Measurements from ENCODE around the gene LRRC26.
"Not testable (repeated sequence)": the region's sequence is repeated elsewhere in the genome, so short reads cannot be mapped to it uniquely, and the experiment has no call there.

LRRC26 gene

DNA sequence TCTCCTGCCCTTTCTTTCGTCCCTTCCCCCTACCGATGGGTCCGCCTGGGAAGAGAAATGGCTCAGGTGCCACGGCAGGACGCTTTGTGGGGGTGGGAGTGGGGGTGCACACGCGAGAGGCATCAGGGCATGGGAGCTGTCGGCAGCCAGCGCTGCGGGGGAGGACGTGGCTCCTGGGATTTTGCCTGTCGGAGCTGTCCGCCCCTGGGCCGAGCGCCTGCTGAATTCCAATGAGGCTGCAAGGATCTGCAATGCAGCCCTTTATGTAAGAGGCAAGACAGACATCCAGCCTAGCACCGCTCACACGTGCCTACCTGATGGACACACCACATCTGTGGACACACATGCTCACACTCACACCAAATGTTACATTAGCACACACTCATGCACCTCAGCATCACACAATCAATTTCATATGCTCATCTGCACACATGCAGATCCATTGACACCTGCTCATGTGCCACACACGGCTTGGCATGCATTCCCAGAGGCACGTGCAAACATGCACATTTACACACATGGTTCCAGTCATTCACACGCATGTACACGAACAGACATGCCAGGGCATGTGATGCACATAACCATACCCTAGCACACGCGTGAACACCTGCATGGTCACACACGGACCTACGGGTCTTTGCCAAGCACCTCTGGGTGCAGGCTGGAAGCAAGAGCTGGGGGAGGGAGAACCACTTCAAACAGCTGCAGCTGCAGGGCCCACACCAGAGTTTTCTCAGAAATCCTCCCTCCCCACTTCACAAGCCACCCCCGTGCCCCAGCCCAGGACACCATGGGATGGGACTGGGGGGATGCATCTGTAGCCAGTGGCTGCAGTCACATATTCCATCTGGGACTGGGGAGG lies 29.5 kb downstream of the LRRC26 start:
- in situ Hi-C loops (cut with HindIII; ENCODE audit: low sequenced_read_pairs): no loop called here

DNA sequence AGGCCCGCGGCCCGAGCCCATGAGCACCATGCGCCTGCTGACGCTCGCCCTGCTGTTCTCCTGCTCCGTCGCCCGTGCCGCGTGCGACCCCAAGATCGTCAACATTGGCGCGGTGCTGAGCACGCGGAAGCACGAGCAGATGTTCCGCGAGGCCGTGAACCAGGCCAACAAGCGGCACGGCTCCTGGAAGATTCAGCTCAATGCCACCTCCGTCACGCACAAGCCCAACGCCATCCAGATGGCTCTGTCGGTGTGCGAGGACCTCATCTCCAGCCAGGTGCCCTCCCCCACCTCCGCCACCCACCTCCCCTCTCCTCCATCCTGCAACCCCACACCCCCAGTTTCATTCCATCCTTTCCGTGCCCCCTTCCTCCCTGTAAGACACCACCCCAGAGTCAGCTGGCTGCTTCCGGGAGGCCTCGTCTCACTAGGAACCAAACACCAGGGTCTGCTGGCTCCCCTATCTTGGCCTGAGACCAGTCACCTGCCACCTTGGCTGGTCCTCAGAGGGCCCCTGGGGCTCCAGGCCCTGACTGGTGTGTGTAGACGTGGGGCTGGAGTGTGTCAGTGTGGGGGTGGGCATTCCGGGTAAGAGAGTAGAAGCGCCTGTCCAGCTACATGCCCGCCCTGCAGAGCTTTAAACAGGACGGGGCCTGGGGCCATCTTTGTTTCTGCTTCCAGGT lies 30.2 kb downstream of the LRRC26 start:
- in situ Hi-C loops (cut with HindIII; ENCODE audit: low sequenced_read_pairs): loop anchor here (5.0 kb wide), 1 partner anchor 33 kb away; the partner anchor contains the start of genes LRRC26 and TMEM210

DNA sequence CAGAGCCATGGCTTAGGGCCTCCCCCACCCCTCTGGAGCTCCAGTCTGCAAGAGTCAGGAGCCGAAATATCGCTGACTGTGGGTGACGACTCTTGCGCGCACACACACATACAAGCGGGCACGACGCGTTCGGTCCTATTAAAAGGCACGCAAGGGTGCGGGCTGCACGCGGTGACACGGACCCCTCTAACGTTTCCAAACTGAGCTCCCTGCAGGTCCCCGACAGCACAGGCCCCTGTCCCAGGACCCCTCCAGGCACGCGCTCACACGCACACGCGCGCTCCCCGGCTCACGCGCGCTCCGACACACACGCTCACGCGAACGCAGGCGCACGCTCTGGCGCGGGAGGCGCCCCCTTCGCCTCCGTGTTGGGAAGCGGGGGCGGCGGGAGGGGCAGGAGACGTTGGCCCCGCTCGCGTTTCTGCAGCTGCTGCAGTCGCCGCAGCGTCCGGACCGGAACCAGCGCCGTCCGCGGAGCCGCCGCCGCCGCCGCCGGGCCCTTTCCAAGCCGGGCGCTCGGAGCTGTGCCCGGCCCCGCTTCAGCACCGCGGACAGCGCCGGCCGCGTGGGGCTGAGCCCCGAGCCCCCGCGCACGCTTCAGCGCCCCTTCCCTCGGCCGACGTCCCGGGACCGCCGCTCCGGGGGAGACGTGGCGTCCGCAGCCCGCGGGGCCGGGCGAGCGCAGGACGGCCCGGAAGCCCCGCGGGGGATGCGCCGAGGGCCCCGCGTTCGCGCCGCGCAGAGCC lies 31.0 kb downstream of the LRRC26 start, which contains the start of gene GRIN1:
Gene GRIN1, plus strand, starts transcription at position 433 of the 746 bp plus-strand sequence. CDS start 333 bp downstream, outside the sequence.
- in situ Hi-C loops (cut with HindIII; ENCODE audit: low sequenced_read_pairs): loop anchor here (5.0 kb wide), 1 partner anchor 33 kb away; the partner anchor contains the start of genes LRRC26 and TMEM210

DNA sequence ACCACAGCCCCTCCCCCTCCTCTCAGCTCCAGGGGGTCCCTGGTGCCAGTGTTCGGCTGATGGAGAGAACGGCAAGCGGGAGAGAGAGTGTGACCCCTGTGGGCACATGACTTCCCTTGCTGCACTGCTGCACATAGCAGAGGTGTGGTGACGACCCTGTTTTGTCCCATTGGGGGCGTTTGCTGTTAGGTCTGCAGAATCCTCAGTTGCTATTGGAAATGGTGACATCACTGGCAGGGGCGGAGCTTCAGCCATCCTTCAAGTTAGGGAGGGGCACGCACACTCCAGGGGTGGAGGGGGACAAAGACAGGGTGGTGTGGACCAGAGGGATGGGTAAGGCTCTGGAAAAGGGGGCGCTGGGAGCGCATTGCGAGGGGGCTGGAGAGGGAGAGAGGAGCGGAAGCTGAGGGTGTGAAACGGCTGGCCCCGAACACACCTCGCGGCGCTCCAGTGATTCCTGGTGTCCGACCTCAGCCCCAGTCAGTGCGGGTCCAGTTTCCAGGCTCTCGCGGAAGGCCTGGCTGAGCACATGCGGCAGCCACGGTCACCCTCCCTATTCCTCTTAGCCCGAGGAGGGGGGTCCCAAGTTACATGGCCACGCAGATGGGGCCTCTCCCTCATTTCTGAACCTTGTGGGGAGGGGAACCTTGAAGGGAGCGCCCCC lies 31.7 kb downstream of the LRRC26 start:
- in situ Hi-C loops (cut with HindIII; ENCODE audit: low sequenced_read_pairs): loop anchor here (5.0 kb wide), 1 partner anchor 34 kb away; the partner anchor contains the start of genes LRRC26 and TMEM210

DNA sequence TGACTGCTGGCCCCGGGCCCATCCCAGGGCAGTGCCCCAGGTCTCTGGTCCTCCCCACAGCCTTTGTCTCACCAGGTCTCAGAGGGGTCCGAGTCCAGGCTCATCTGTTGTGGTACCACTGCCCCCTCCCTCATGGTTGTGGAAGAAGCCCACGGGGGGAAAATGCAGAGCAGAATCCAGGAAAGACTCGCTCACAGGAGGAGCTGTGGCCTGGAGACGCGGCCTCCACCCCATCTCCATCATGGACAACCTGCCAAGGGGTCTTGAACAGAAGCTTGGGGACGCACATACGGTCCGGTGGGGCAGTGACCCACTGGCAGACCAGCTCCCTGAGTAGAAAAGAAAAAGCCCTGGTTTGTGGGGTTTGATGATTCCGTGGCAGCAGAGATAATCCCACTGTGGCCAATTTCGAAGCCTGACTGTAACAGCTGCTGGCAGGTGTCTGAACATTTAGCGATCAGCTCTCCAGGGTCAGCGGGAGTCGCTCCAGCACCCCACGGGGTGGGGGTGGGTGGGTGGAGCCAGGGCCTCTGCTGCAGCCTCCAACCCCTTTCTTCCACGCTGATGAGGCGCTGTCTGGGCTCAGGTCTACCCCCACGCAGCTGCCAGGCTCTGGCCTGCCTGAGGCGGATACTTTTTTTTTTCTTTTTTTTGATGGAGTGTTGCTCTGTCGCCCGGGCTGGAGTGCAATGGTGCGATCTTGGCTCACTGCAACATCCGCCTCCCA lies 32.8 kb downstream of the LRRC26 start:
- in situ Hi-C loops (cut with HindIII; ENCODE audit: low sequenced_read_pairs): loop anchor here (5.0 kb wide), 1 partner anchor 35 kb away; the partner anchor contains the start of genes LRRC26 and TMEM210

DNA sequence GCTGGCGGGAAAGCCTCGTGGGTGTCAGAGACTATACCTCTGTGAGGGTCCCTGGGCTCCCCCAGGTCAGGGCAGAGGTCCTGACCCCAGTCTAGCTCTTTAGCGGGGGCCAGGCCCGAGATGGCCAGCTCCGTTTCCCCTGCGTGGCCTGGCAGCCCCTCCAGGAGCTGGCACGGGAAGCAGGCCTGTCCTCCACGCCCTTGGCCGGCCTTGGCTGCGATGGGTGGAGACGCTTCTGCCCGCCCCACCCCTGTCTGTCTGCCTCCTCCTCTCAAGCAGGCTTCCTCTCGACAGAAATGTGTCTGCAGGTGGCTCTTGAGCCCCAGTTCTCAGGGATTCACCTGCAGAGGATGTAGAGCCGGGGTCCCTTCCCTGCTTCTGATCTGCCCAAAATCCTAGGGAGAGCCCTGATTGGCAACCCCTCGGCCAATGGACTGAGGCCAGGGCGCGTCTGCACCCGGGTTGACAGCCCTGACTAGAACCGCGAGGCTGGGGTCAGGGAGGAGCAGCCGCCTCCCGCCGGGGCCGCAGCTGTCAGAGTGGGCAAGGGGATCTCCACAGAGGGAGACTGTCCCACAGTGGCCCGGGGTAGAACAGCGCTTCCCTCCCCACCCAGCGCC lies 33.5 kb downstream of the LRRC26 start:
- in situ Hi-C loops (cut with HindIII; ENCODE audit: low sequenced_read_pairs): loop anchor here (5.0 kb wide), 1 partner anchor 36 kb away; the partner anchor contains the start of genes LRRC26 and TMEM210

DNA sequence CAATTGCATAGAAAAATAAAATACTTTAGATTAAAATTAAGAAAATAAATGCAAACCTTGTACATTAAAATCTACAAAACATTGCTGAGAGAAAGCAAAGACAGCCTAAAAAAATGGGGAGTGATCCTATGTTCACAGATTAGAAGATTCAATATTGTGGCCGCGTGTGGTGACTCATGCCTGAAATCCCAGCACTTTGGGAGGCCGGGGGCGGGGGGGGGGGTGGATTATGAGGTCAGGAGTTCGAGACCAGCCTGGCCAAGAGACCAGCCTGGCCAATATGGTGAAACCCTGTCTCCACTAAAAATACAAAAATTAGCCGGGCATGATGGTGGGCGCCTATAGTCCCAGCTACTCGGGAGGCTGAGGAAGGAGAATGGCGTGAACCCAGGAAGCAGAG lies 34.7 kb downstream of the LRRC26 start:
- in situ Hi-C loops (cut with HindIII; ENCODE audit: low sequenced_read_pairs): loop anchor here (5.0 kb wide), 1 partner anchor 37 kb away; the partner anchor contains the start of genes LRRC26 and TMEM210

DNA sequence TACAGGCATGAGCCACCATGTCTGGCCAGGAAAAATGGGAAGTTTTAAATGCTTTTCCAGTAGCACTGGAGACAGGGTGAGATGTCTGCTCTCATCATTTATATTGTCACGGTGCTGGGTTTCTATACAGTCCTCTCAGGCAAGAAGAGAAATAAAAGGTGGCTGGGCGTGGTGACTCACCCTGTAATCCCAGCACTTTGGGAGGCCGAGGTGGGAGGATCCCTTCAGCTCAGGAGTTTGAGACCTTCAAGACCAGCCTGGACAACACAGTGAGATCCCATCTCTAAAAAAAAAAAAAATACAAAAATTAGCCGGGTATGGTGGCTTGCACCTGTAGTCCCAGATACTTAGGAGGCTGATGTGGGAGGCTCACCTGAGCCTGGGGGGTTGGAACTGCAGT lies 35.7 kb downstream of the LRRC26 start:
- in situ Hi-C loops (cut with HindIII; ENCODE audit: low sequenced_read_pairs): no loop called here

DNA sequence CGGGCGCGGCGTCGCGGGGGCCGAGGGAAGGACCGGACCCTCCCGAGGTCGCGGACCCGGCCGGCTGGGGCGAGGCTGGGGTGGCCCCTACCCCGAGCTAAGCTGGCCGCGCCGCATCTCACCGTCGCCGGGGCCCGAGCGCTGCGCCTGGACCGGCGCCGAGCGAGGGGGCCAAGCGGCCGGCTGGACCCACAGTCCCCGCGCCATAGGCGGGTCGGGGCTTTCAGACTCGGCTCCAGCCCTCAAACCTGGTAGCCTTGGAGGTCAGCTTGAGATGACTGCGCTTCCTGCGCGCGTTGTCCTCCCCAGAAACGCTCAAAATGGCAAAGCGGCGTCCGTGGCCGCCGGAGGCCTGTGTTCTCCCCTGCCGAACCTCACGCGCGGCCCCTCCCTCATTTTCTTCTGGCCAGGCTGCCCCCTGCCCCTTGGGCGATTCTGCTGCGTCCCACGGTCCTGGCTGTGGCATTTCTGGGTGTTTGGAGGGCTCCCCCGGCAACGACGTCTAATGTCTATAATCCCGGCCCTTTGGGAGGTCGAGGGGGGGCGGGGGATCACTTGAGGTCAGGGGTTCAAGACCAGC lies 39.6 kb downstream of the LRRC26 start:
- in situ Hi-C loops (cut with HindIII; ENCODE audit: low sequenced_read_pairs): no loop called here

DNA sequence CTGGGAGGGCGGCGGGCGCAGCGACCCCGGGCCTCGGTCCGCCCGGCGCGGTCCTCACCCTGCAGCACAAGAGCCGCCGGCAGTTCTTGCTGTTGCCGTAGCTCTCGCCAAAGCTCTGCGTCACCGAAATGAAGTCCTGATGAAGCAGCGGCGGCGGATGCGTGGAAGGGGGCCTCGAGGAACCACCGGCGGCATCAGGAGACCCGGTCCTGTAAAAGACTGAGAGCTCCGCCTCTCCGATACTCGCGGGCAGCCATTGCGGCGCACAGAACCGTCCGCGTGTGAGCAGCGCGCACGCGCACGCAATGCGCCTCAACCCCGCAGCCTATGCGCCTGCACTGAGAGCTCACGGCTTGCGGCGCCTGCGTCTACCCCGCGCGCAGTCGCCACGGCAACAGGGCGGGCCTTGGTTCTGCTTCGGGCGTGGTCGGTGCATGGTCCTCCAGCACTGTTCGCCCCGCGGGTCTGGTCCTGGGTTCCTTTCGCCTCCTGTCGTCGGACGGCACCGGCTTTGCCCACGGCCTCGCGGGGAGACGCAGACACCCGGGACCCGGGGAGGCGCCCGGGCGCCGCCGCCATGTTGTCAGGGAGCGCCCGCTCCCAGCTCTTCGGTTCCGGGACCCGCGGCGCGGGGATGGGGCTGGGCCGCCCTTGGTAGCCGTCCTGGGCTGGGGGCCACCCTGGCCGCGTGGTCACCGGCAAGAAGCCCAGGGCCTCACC lies 40.2 kb downstream of the LRRC26 start:
- in situ Hi-C loops (cut with HindIII; ENCODE audit: low sequenced_read_pairs): no loop called here

DNA sequence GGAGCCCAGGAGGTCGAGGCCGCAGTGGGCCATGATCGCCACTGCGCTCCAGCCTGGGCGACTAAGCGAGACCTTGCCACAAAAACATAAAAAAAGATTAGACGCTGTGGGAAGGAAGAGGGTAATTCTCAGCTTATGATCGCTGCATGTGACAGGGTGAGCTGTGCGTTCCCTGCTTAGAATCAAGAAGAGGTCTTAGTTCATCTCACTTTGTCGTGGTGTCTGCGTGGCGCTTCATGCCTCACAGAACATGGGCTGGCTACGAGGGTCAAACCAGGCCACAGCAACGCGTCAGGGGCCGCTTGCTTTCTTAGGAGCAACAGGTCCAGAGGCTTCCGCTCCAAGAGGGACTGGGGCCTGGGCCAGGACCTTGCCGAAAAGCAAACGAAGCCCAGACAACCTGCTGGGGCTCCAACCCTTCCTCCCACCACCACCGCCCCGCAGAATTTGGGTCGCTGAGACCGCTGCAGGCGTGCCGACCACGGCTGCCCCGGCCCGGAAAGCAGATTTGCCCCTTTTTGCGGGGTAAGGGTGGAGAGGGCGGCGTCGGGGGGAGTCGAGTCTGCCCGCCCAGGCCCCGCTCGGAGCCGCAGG lies 40.9 kb downstream of the LRRC26 start:
- in situ Hi-C loops (cut with HindIII; ENCODE audit: low sequenced_read_pairs): no loop called here

DNA sequence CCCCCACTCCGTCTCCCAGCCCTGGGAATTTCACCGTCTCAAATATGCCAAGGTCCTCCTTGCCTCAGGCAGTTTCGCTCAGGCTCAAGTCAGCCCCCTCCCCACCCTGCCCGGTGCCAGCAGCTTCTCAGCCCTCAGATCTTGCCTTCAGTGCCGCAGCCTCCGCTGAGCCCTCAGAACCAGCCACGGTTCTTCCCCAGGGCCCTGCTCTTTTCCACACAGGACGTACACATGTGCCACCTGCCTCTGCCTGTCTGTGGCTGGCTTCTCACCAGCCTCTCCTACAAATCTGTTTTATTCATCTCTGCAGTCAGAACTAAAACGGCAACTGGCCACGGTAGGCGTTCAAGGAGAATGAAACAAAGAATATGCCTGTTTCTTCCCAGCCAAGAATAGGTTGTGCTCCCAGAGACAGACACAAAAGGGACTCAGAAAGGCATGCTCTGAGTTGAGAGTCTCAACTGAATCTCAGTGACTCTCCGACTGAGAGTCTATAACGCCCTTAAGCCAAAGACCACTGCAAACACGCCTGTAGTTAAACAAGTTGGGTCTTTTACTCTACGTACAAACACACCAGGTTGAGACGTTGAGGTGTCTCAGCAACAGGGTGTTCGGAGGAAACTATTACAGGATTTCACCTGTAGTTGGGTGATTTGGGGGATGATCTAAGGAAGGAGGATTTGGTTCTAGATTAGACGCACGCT lies 41.5 kb downstream of the LRRC26 start:
- in situ Hi-C loops (cut with HindIII; ENCODE audit: low sequenced_read_pairs): no loop called here

DNA sequence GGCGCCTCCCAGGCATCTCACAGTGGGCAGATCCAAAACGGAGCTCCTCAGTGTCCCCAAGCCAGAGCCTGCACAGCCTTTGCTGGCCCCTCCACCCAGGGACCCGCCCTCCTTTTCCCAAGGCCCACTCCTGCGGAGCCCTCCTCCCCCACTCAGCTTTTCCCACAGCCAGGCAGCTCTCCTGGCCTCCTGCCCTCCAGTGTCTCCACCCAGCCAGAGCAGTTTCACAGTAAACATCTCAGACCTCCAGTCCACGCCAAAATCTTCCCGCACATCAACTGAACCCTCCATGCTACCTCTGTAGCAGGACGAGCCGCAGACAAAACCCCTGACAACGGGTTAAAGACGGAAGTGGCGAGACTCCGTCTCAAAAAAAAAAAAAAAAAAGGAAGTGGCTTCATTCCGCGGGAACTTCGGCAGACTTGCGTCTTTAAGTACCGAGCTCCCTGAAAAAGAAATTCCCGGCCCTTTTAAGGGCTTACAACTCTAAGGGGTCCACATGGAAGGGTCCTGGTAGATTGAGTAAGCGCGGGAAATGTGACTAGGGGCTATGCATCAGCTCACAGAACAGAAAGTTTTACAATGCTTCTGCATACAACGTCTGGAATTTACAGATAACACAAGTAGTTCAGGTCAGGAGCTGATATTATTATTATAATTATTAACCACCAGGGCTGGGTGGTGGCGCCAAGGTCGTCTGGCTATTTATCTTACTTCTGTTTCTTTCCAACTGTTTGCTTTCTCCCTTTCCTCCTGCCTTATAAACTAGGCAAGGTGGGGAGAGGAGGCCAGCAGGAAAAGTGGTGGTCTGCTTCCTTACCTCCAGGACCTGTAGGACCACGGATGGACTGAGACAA lies 42.3 kb downstream of the LRRC26 start:
- in situ Hi-C loops (cut with HindIII; ENCODE audit: low sequenced_read_pairs): no loop called here

DNA sequence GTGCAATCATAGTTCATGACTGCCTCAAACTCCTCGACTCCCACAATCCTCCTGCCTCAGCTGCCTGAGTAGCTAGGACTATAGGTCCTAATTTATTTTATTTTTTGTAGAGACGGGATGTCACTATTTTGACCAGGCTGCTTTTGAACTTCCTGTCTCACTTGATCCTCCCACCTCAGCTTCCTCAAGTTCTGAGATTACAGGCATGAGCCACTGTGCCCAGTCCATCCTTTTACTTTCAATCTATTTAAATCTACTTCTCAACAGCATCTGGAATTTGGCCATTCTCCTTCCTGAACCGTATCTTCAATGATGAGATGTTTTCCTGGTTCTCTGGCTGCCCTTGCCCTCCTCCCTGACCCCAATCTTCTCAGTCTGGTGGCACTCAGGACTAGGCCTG lies 43.1 kb downstream of the LRRC26 start:
- in situ Hi-C loops (cut with HindIII; ENCODE audit: low sequenced_read_pairs): no loop called here

DNA sequence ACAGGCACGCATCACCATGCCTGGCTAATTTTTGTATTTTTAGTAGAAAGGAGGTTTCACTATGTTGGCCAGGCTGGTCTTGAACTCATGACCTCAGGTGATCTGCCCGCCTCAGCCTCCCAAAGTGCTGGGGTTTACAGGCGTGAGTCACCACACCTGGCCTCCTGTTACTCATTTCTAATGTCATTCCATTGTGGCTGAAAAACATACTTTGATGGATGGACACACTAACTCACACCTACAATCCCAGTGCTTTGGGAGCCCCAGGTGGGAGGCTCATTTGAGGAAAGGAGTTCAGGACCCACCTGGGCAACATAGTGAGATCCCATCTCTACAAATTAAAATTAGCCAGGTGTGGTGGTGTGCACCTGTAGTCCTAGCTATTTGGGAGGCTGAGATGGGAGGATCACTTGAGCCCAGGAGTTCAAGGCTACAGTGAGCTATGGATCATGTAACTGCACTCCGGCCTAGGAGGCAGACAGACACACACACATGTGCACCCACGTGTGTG lies 45.8 kb downstream of the LRRC26 start:
- in situ Hi-C loops (cut with HindIII; ENCODE audit: low sequenced_read_pairs): not testable (repeated sequence)

DNA sequence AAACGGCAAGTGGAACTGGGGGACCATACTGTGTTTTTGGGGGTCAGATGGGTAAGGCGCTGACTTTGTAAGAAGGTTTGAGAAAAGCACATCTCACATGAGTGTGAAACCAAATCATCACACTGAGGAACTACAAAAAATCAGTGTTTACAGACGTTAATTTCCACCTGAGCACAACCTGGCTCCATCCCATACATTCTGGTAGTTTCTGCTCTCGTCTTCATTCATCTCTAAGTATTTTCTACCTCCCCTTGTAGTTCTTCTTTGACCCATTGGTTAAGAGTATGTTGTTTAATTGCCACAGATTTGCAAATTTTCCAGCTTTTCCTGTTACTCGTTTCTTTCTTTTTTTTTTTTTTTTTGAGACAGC lies 46.4 kb downstream of the LRRC26 start:
- in situ Hi-C loops (cut with HindIII; ENCODE audit: low sequenced_read_pairs): no loop called here

Data from endothelial cell of hepatic sinusoid (primary cell).